Stomach (tissue), 9 donors: ENCODE measurements around the gene TMTC3. TPM values are rescaled to one million over a fixed set of nuclear protein-coding genes. Genes with fewer than 3 reads are reported as not detected.
A peak's percentile ranks its signal among the peaks of the same experiment; 100 is the strongest.
"Not testable (repeated sequence)": the region's sequence is repeated elsewhere in the genome, so short reads cannot be mapped to it uniquely, and the experiment has no call there.

Experiments
- DNase-seq, 2 donors: peaks; one replicate each; pipeline versions ENCODE4 v3.0.0 to v3.0.0-alpha.2; 2013 to 2019
- H3K27ac ChIP-seq, 5 donors: fragments of 200-600 bp in 4 of 5; sonication (generic) in 4 of 5; one replicate each; pipeline ENCODE4 v1.5.1; 2013 to 2019; ENCODE audit warnings: mild to moderate bottlenecking in 1 of 5, moderate library complexity in 1 of 5
- H3K27me3 ChIP-seq, 3 donors: fragments of 200-600 bp; sonication (generic); one replicate each; pipeline ENCODE4 v1.5.1; 2017 to 2019; ENCODE audit warnings: mixed run types in 1 of 3
- H3K36me3 ChIP-seq, 4 donors: fragments of 200-600 bp; sonication (generic); 1 replicate in 3 of 4; 2 replicates in 1 of 4; pipeline ENCODE4 v1.5.1; 2016 to 2019
- H3K4me1 ChIP-seq, 4 donors: fragments of 200-600 bp; sonication (generic); one replicate each; pipeline ENCODE4 v1.5.1; 2016 to 2019
- H3K4me3 ChIP-seq, 4 donors: fragments of 200-600 bp; sonication (generic) in 3 of 4; one replicate each; pipeline ENCODE4 v1.5.1; 2016 to 2019; ENCODE audit warnings: mild to moderate bottlenecking in 1 of 4
- H3K9me3 ChIP-seq, 4 donors: fragments of 200-600 bp; sonication (generic); one replicate each; pipeline ENCODE4 v1.5.1; 2016 to 2019
- CTCF ChIP-seq, 7 experiments: fragments of 450-650 bp in 4 of 7; fragments of 200-600 bp in 3 of 7; sonication (generic) in 3 of 7; IDR thresholded peaks; one replicate each; pipeline ENCODE4 v1.5.1; 2016 to 2019; ENCODE audit warnings: antibody characterized with exemption in 7 of 7, control low read depth in 2 of 7, mild to moderate bottlenecking in 1 of 7
- EP300 ChIP-seq: sonication (generic); formaldehyde crosslinking; IDR thresholded peaks from one replicate; pipeline ENCODE4 v1.6.1; 2017; ENCODE audit warnings: antibody characterized with exemption
- POLR2A ChIP-seq, 4 donors: fragments of 450-650 bp; IDR thresholded peaks; one replicate each; pipeline ENCODE4 v1.6.1; 2016; ENCODE audit warnings: antibody characterized with exemption in 4 of 4, control low read depth in 2 of 4, mild to moderate bottlenecking in 1 of 4, moderate library complexity in 1 of 4
- POLR2AphosphoS5 ChIP-seq, 3 donors: sonication (generic); formaldehyde crosslinking; IDR thresholded peaks; one replicate each; pipeline ENCODE4 v1.6.1; 2016; ENCODE audit warnings: antibody characterized with exemption in 3 of 3
- WGBS, 5 donors: extraction: QIAGEN DNeasy Blood & Tissue Kit in 3 of 5; methylation state at CpG; one replicate each; pipeline versions ENCODE4 v1.1.5 to v1.1.7; 2013 to 2018; 5-methylcytosine and 5-hydroxymethylcytosine counted together
- intact Hi-C: fragments of 100-400 bp; cut with DNase I; formaldehyde crosslinking; loops from one replicate; pipeline ENCODE4 v1.15.1; 2023; ENCODE audit warnings: low total_unique reads
- polyA plus RNA-seq, 3 donors: library from polyadenylated mRNA; stranded (reverse); fragments of 200-250 nt; gene quantifications; one replicate each; pipeline ENCODE4 v1.2.3, GENCODE V29; 2013
- total RNA-seq, 5 donors: library from RNA; depleted of rRNA; stranded (reverse); fragments of >200 nt; gene quantifications; one replicate each; pipeline versions ENCODE4 v1.1.0 to v1.2.3, GENCODE V29; 2014 to 2016
- donor health status: healthy with polysubstance abuse.
- donor health status: Bipolar disorder and iron deficiency.
- donor health status: healthy.

TMTC3 gene
- total and polyA plus RNA-seq, 8 donors, result 1.7 to 33.6 (median 3.4) TPM

- WGBS, 5 donors, result 70 to 88% (median 80%) methylated on average over 4 of the region's 4 CpGs
- Histone ChIP-seq H3K4me1 (no peaks in the 10 kb centered on the region), H3K27ac (peak overlapping the region in 1 of 5 donors; percentile 10), H3K27me3 (no peaks in the 10 kb centered on the region), H3K4me3 (no peak overlapping the region), H3K36me3 (no peaks in the 10 kb centered on the region), H3K9me3 (peaks cover 11 to 51% (median 32%) of the 10 kb centered on the region in 4 donors)
- no peak for DNase-seq
- intact Hi-C loops, result no loop called here
- TF ChIP-seq EP300 (no peak), POLR2A (IDR thresholded peaks at IDR 0.05) (no peak), POLR2AphosphoS5 (IDR thresholded peaks at IDR 0.05) (no peak), CTCF (IDR thresholded peaks at IDR 0.05) (no peak)
These were observed 66.0 kb downstream of the TMTC3 start for GRCh38 chr12:88207921-88208620.

- TF ChIP-seq POLR2A (IDR thresholded peaks at IDR 0.05), result no peak
- TF ChIP-seq POLR2AphosphoS5 (IDR thresholded peaks at IDR 0.05), result no peak
- H3K27ac ChIP-seq, result no peak overlapping the region
- H3K9me3 ChIP-seq, result peaks cover 11 to 49% (median 33%) of the 10 kb centered on the region in 4 donors
- H3K36me3 ChIP-seq, result no peaks in the 10 kb centered on the region
- DNase-seq, result no peak
- WGBS, 5 donors, result 71 to 81% (median 74%) methylated on average over 1 of the region's 1 CpG; no CpG with 5 or more reads in 1 of the 5 donors
- intact Hi-C loops, result no loop called here
- H3K4me3 ChIP-seq, result no peak overlapping the region
- no peaks in the 10 kb centered on the region for H3K4me1 ChIP-seq
- no peaks in the 10 kb centered on the region for H3K27me3 ChIP-seq
These were observed 66.6 kb downstream of the TMTC3 start for GRCh38 chr12:88208661-88209060.

GRCh38 chr12:88210311-88210710 lies 68.2 kb downstream of the TMTC3 start:
- H3K4me1 ChIP-seq, H3K27me3 ChIP-seq, intact Hi-C loops, H3K36me3 ChIP-seq, H3K4me3 ChIP-seq, DNase-seq, H3K27ac ChIP-seq: not testable (repeated sequence)
- H3K9me3 ChIP-seq, result peaks cover 11 to 52% (median 36%) of the 10 kb centered on the region in 4 donors
- WGBS, 5 donors, result 97 to 100% (median 100%) methylated on average over 1 of the region's 1 CpG

GRCh38 chr12:88218293-88218692 lies 76.2 kb downstream of the TMTC3 start:
- Histone ChIP-seq H3K4me3 (no peak overlapping the region), H3K27me3 (no peaks in the 10 kb centered on the region), H3K4me1 (no peaks in the 10 kb centered on the region), H3K36me3 (no peaks in the 10 kb centered on the region), H3K9me3 (peaks cover 9 to 45% (median 26%) of the 10 kb centered on the region in 4 donors), H3K27ac (no peak overlapping the region)
- intact Hi-C loops, result no loop called here
- TF ChIP-seq EP300 (no peak), POLR2AphosphoS5 (IDR thresholded peaks at IDR 0.05) (no peak), POLR2A (IDR thresholded peaks at IDR 0.05) (no peak), CTCF (IDR thresholded peaks at IDR 0.05) (no peak)
- no peak for DNase-seq

GRCh38 chr12:88219861-88220260 lies 77.8 kb downstream of the TMTC3 start:
- Histone ChIP-seq H3K4me1 (no peaks in the 10 kb centered on the region), H3K9me3 (peaks cover 9 to 41% (median 20%) of the 10 kb centered on the region in 4 donors), H3K27ac (no peak overlapping the region), H3K4me3 (no peak overlapping the region), H3K36me3 (no peaks in the 10 kb centered on the region), H3K27me3 (no peaks in the 10 kb centered on the region)
- intact Hi-C loops, result no loop called here
- no peak for DNase-seq
- TF ChIP-seq CTCF (IDR thresholded peaks at IDR 0.05) (no peak), POLR2A (IDR thresholded peaks at IDR 0.05) (no peak)
